PC-3 (cell line): Measurements from ENCODE around the gene OCA2. TPM values are rescaled to one million over a fixed set of nuclear protein-coding genes. Genes with fewer than 3 reads are reported as not detected.
"Not testable (repeated sequence)": the region's sequence is repeated elsewhere in the genome, so short reads cannot be mapped to it uniquely, and the experiment has no call there.

Experiments
- ATAC-seq: fragments of 200-7000 bp; cut with Tn5 transposase; 2 replicates; pipeline ENCODE4 v1.9.1; 2020; ENCODE audit warnings: mild to moderate bottlenecking, moderate library complexity
- BruUV-seq: library from RNA; stranded (reverse); fragments of 400-500 nt; replicated peaks from 2 replicates; lab custom pipeline; 2021; lab: Mats Ljungman, UMichigan
- CTCF ChIA-PET: fragments of 300-600 bp; sonication (Branson Sonifier 250); formaldehyde crosslinking; loops from one replicate; lab custom pipeline; 2022; ENCODE audit warnings: antibody characterized with exemption; lab: Charles Lee
- POLR2A ChIA-PET: fragments of 300-600 bp; sonication (Branson Sonifier 250); formaldehyde crosslinking; loops from one replicate; lab custom pipeline; 2022; ENCODE audit warnings: antibody characterized with exemption; ENCODE audit not compliant: unreplicated experiment; lab: Charles Lee
- DNase-seq: peaks from one replicate; pipeline ENCODE4 v3.0.0-alpha.2; 2015
- H2AFZ ChIP-seq: fragments of 300-600 bp; sonication (generic); 2 replicates; pipeline ENCODE4 v1.6.0; 2016; ENCODE audit warnings: antibody characterized with exemption, low read length
- H3F3A ChIP-seq: fragments of 300-600 bp; sonication (generic); one replicate; pipeline ENCODE4 v1.6.0; 2017; ENCODE audit warnings: antibody characterized with exemption, low read length, control low read depth, mild to moderate bottlenecking; ENCODE audit not compliant: unreplicated experiment
- H3K27ac ChIP-seq: fragments of 300-600 bp; sonication (generic); 2 replicates; pipeline ENCODE4 v1.5.1; 2016; ENCODE audit warnings: mild to moderate bottlenecking, low read length
- H3K27me3 ChIP-seq: fragments of 300-600 bp; sonication (generic); 2 replicates; pipeline ENCODE4 v1.6.1; 2016; ENCODE audit warnings: low read length, mixed read lengths
- H3K36me3 ChIP-seq: fragments of 300-600 bp; sonication (generic); 2 replicates; pipeline ENCODE4 v1.6.1; 2016; ENCODE audit warnings: low read depth, mixed run types, low read length, mixed read lengths
- H3K4me1 ChIP-seq: fragments of 300-600 bp; sonication (generic); 2 replicates; pipeline ENCODE4 v1.5.1; 2016; ENCODE audit warnings: low read length; ENCODE audit not compliant: insufficient read depth
- H3K4me2 ChIP-seq: fragments of 300-600 bp; sonication (generic); 2 replicates; pipeline ENCODE4 v1.6.0; 2016; ENCODE audit warnings: low read length
- H3K4me3 ChIP-seq: fragments of 300-600 bp; sonication (generic); 2 replicates; pipeline ENCODE4 v1.5.1; 2016; ENCODE audit warnings: mild to moderate bottlenecking, low read length, mixed read lengths
- H3K79me2 ChIP-seq: fragments of 300-600 bp; sonication (generic); 2 replicates; pipeline ENCODE4 v1.6.1; 2017; ENCODE audit warnings: low read length, mixed read lengths
- H3K9ac ChIP-seq: fragments of 300-600 bp; sonication (generic); 2 replicates; pipeline ENCODE4 v1.6.0; 2016; ENCODE audit warnings: mild to moderate bottlenecking, low read length
- H3K9me2 ChIP-seq: fragments of 300-600 bp; sonication (generic); replicated peaks from 2 replicates; pipeline ENCODE4 v1.6.1; 2016; ENCODE audit warnings: mixed run types, low read length, mixed read lengths
- H3K9me3 ChIP-seq: fragments of 300-600 bp; sonication (generic); 2 replicates; pipeline ENCODE4 v1.6.1; 2016; ENCODE audit warnings: low read length, mixed read lengths
- H4K20me1 ChIP-seq: fragments of 300-600 bp; sonication (generic); 2 replicates; pipeline ENCODE4 v1.6.1; 2016; ENCODE audit warnings: low read length, mixed read lengths
- EZH2 ChIP-seq: fragments of 300-600 bp; sonication (generic); IDR thresholded peaks from one replicate; pipeline ENCODE4 v1.6.1; 2017; ENCODE audit warnings: antibody characterized with exemption, mild to moderate bottlenecking, low read length; ENCODE audit not compliant: unreplicated experiment
- EZH2phosphoT487 ChIP-seq: fragments of 300-600 bp; sonication (generic); IDR thresholded peaks from 2 replicates; pipeline ENCODE4 v1.6.1; 2018; ENCODE audit warnings: mild to moderate bottlenecking, antibody characterized with exemption, low read length, borderline replicate concordance
- intact Hi-C: fragments of 100-400 bp; cut with micrococcal nuclease; formaldehyde crosslinking; loops from 2 replicates; pipeline ENCODE4 v1.9.0; 2023
- total RNA-seq: library from RNA; depleted of rRNA; stranded (reverse); fragments of >200 nt; gene quantifications from 2 replicates; pipeline ENCODE4 v1.2.3, GENCODE V29; 2014
- TF ChIP-seq, protein P1 (sequence below): fragments of 300-600 bp; sonication (generic); conservative IDR thresholded peaks from 2 replicates; pipeline ENCODE4 v1.5.1; 2017; ENCODE audit warnings: antibody characterized with exemption, low read depth, mild to moderate bottlenecking, low read length

OCA2 gene
- total RNA-seq, 1 experiment from 2014 or later: not detected

DNA sequence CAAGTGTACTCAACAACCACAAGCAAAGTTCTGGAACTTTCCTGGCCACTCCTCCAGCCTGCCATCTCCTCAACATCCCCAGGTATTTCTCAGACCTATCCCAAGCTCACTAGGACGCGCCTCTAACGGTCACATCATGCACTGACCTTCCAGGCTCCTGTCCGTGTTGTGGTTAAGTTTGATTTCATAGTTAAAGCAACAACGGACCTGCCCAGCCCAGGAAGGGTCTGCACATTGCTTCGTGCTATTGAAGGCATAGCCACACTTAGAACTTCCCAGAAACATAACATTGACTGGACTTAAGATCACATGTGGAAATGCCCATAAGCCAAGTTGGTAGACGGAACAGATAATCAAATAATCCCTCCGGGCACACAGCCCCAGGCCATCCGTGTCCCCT is 85.1 kb downstream of the OCA2 start:
- no peak for TF ChIP-seq EZH2phosphoT487
- TF ChIP-seq EZH2: no peak
- TF ChIP-seq, protein P1, sequence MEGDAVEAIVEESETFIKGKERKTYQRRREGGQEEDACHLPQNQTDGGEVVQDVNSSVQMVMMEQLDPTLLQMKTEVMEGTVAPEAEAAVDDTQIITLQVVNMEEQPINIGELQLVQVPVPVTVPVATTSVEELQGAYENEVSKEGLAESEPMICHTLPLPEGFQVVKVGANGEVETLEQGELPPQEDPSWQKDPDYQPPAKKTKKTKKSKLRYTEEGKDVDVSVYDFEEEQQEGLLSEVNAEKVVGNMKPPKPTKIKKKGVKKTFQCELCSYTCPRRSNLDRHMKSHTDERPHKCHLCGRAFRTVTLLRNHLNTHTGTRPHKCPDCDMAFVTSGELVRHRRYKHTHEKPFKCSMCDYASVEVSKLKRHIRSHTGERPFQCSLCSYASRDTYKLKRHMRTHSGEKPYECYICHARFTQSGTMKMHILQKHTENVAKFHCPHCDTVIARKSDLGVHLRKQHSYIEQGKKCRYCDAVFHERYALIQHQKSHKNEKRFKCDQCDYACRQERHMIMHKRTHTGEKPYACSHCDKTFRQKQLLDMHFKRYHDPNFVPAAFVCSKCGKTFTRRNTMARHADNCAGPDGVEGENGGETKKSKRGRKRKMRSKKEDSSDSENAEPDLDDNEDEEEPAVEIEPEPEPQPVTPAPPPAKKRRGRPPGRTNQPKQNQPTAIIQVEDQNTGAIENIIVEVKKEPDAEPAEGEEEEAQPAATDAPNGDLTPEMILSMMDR: no peak
- Histone ChIP-seq H3K27ac (no peak overlapping the region), H3K9ac (no peak overlapping the region), H3F3A (no peaks in the 10 kb centered on the region), H3K9me2 (no peaks in the 10 kb centered on the region), H2AFZ (no peak overlapping the region), H3K4me2 (no peak overlapping the region), H3K9me3 (no peaks in the 10 kb centered on the region), H4K20me1 (no peaks in the 10 kb centered on the region), H3K4me1 (no peaks in the 10 kb centered on the region), H3K27me3 (no peaks in the 10 kb centered on the region), H3K4me3 (no peak overlapping the region), H3K79me2 (no peaks in the 10 kb centered on the region), H3K36me3 (no peaks in the 10 kb centered on the region)
- ChIA-PET POLR2A (no interaction called here), CTCF (no interaction called here)
- DNase-seq (no peak), ATAC-seq (no peak)
- intact Hi-C loops: no loop called here
- BruUV-seq: no TSS peak

GRCh38 chr15:28013480-28013879 is 85.6 kb downstream of the OCA2 start:
- no peak overlapping the region for H2AFZ ChIP-seq
- no peak overlapping the region for H3K4me3 ChIP-seq
- TF ChIP-seq EZH2: no peak
- no peak for TF ChIP-seq EZH2phosphoT487
- TF ChIP-seq, protein P1: no peak
- H3F3A ChIP-seq: no peaks in the 10 kb centered on the region
- no peak for ATAC-seq
- no peaks in the 10 kb centered on the region for H3K27me3 ChIP-seq
- DNase-seq: no peak
- no peaks in the 10 kb centered on the region for H4K20me1 ChIP-seq
- no peak overlapping the region for H3K4me2 ChIP-seq
- H3K9ac ChIP-seq: no peak overlapping the region
- H3K4me1 ChIP-seq: no peaks in the 10 kb centered on the region
- H3K79me2 ChIP-seq: no peaks in the 10 kb centered on the region
- intact Hi-C loops: no loop called here
- no peaks in the 10 kb centered on the region for H3K9me2 ChIP-seq
- ChIA-PET POLR2A (no interaction called here), CTCF (no interaction called here)
- H3K36me3 ChIP-seq: no peaks in the 10 kb centered on the region
- no TSS peak for BruUV-seq
- H3K9me3 ChIP-seq: no peaks in the 10 kb centered on the region
- H3K27ac ChIP-seq: no peak overlapping the region

DNA sequence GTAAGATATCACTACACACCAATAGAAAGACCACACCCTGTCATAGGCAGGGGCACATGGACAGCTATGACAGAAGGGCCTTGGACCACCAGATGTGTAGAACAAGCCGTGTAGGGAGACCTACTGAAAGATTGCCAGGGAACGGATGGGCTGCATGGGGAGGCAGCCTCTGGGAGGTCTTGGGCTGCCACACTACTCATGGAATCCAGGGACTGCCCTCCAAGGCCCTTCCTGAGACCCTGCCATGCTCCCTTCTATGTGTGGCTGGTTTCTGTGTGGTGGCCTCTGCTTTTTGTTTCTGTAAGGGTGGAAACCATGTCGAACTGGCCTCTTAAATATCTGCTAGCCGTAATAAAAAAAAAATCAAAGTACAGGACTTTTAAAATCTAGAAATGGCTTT is 86.9 kb downstream of the OCA2 start:
- no peaks in the 10 kb centered on the region for H3K79me2 ChIP-seq
- ATAC-seq (no peak), DNase-seq (no peak)
- TF ChIP-seq, protein P1: no peak
- no peak for TF ChIP-seq EZH2phosphoT487
- TF ChIP-seq EZH2: no peak
- intact Hi-C loops: no loop called here
- no peak overlapping the region for H3K4me3 ChIP-seq
- no peaks in the 10 kb centered on the region for H3K4me1 ChIP-seq
- H3K9ac ChIP-seq: no peak overlapping the region
- H3K9me3 ChIP-seq: no peaks in the 10 kb centered on the region
- POLR2A ChIA-PET: no interaction called here
- no peaks in the 10 kb centered on the region for H3K27me3 ChIP-seq
- H4K20me1 ChIP-seq: no peaks in the 10 kb centered on the region
- H2AFZ ChIP-seq: no peak overlapping the region
- no peak overlapping the region for H3K4me2 ChIP-seq
- H3K36me3 ChIP-seq: no peaks in the 10 kb centered on the region
- no TSS peak for BruUV-seq
- no peaks in the 10 kb centered on the region for H3K9me2 ChIP-seq
- H3F3A ChIP-seq: no peaks in the 10 kb centered on the region
- H3K27ac ChIP-seq: no peak overlapping the region
- CTCF ChIA-PET: no interaction called here

DNA sequence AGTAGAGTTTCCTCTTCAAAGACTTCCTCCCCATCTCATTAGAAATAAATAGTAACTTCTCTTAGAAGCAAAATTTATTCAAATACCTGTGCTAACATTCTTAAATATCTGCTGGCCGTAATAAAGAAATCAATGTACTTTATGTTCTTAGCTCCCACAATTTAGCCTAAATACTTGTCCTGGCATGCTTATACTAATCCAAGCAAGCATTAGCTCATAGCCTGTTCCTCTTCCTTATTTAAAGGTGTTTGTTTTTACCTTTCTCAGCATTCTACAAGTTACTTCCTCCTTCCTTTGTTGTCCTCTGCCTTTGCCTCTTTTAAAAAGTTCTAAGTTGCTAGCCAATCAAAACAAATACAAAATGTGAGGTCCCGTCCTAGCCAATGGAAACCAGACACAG is 90.9 kb downstream of the OCA2 start:
- H2AFZ ChIP-seq, POLR2A ChIA-PET, H3K4me2 ChIP-seq, H3K9ac ChIP-seq, CTCF ChIA-PET, DNase-seq, H3K79me2 ChIP-seq, H3K27ac ChIP-seq, H3K9me3 ChIP-seq, H3K4me1 ChIP-seq, H3K27me3 ChIP-seq, H3K9me2 ChIP-seq, ATAC-seq, H4K20me1 ChIP-seq, H3F3A ChIP-seq, intact Hi-C loops, H3K36me3 ChIP-seq, H3K4me3 ChIP-seq, BruUV-seq: not testable (repeated sequence)
